Smooth muscle cell (in vitro differentiated cells): ENCODE measurements around the gene B3GLCT. TPM values are rescaled to one million over a fixed set of nuclear protein-coding genes. Genes with fewer than 3 reads are reported as not detected.
A peak's percentile ranks its signal among the peaks of the same experiment; 100 is the strongest.

Source experiments
- DNase-seq: peaks from one replicate; lab custom pipeline; 2025; ENCODE audit not compliant: unreplicated experiment; lab: John Stamatoyannopoulos, UW
- H2AFZ ChIP-seq: fragments of 200-600 bp; sonication (generic); 2 replicates; pipeline ENCODE4 v1.6.0; 2016; ENCODE audit warnings: antibody characterized with exemption, low read depth, mild to moderate bottlenecking
- H3F3A ChIP-seq: fragments of 200-600 bp; sonication (generic); 2 replicates; pipeline ENCODE4 v1.6.0; 2017; ENCODE audit warnings: antibody characterized with exemption, low read depth
- H3K27ac ChIP-seq: fragments of 200-600 bp; sonication (generic); 2 replicates; pipeline ENCODE4 v1.5.1; 2016; ENCODE audit warnings: low read depth, mild to moderate bottlenecking
- H3K27me3 ChIP-seq: fragments of 200-600 bp; sonication (generic); 2 replicates; pipeline ENCODE4 v1.6.1; 2016; ENCODE audit warnings: low read depth, mild to moderate bottlenecking
- H3K36me3 ChIP-seq: fragments of 200-600 bp; sonication (generic); 2 replicates; pipeline ENCODE4 v1.5.1; 2016; ENCODE audit warnings: low read depth
- H3K4me1 ChIP-seq: fragments of 200-600 bp; sonication (generic); 2 replicates; pipeline ENCODE4 v1.5.1; 2016; ENCODE audit warnings: low read depth
- H3K4me2 ChIP-seq: fragments of 200-600 bp; sonication (generic); 2 replicates; pipeline ENCODE4 v1.6.0; 2016; ENCODE audit warnings: mild to moderate bottlenecking
- H3K4me3 ChIP-seq: fragments of 200-600 bp; sonication (generic); 2 replicates; pipeline ENCODE4 v1.5.1; 2016; ENCODE audit warnings: mild to moderate bottlenecking
- H3K79me2 ChIP-seq: fragments of 200-600 bp; sonication (generic); 2 replicates; pipeline ENCODE4 v1.6.0; 2016; ENCODE audit warnings: low read depth, mild to moderate bottlenecking
- H3K9ac ChIP-seq: fragments of 200-600 bp; sonication (generic); 2 replicates; pipeline ENCODE4 v1.6.0; 2016; ENCODE audit warnings: low read depth
- H3K9me3 ChIP-seq: fragments of 200-600 bp; sonication (generic); replicated peaks from 2 replicates; pipeline ENCODE4 v1.5.1; 2016; ENCODE audit warnings: low read depth
- H4K20me1 ChIP-seq: fragments of 200-600 bp; sonication (generic); 2 replicates; pipeline ENCODE4 v1.6.0; 2016; ENCODE audit warnings: low read depth
- CTCF ChIP-seq: fragments of 200-600 bp; sonication (generic); IDR thresholded peaks from 2 replicates; pipeline ENCODE4 v1.5.1; 2017; ENCODE audit warnings: borderline replicate concordance, mild to moderate bottlenecking, antibody characterized with exemption; ENCODE audit not compliant: insufficient read depth, poor library complexity, severe bottlenecking
- WGBS: methylation state at CpG from one replicate; pipeline ENCODE4 v1.1.7; 2016; ENCODE audit warnings: low lambda C conversion rate; 5-methylcytosine and 5-hydroxymethylcytosine counted together
- polyA plus RNA-seq: library from polyadenylated mRNA; unstranded; fragments of >200 nt; fragmentation: Nextera tagmentation; extraction: Ambion mirVana; gene quantifications from 2 replicates; pipeline ENCODE4 v1.2.1, GENCODE V29; 2016
- total RNA-seq: library from RNA; depleted of rRNA; stranded (reverse); fragments of >200 nt; gene quantifications from 2 replicates; pipeline ENCODE4 v1.2.3, GENCODE V29; 2014

B3GLCT gene
- total and polyA plus RNA-seq, 2 experiments from 2014 or later = 8.0 to 17.7 TPM

GRCh38 chr13:31154939-31155338, 44.8 kb upstream of the B3GLCT start:
- DNase-seq = no peak
- H3K4me3 ChIP-seq = no peak overlapping the region
- no peaks in the 10 kb centered on the region for H3K27me3 ChIP-seq
- H3F3A ChIP-seq = no peaks in the 10 kb centered on the region
- H3K27ac ChIP-seq = no peak overlapping the region
- TF ChIP-seq CTCF = no peak
- peaks cover 19% of the 10 kb centered on the region for H4K20me1 ChIP-seq
- H3K9ac ChIP-seq = no peak overlapping the region
- H3K36me3 ChIP-seq = peaks cover 67% of the 10 kb centered on the region
- 98% methylated on average over 2 of the region's 2 CpGs for WGBS
- peaks cover 7% of the 10 kb centered on the region for H3K4me1 ChIP-seq
- no peaks in the 10 kb centered on the region for H3K9me3 ChIP-seq
- H3K79me2 ChIP-seq = peaks cover 46% of the 10 kb centered on the region
- H2AFZ ChIP-seq = no peak overlapping the region
- H3K4me2 ChIP-seq = no peak overlapping the region

GRCh38 chr13:31159306-31159705, 40.5 kb upstream of the B3GLCT start:
- Histone ChIP-seq H3F3A (no peaks in the 10 kb centered on the region), H3K36me3 (peaks cover 28% of the 10 kb centered on the region), H3K27ac (no peak overlapping the region), H4K20me1 (peaks cover 17% of the 10 kb centered on the region), H3K9ac (no peak overlapping the region), H3K9me3 (no peaks in the 10 kb centered on the region), H3K4me1 (peaks cover 20% of the 10 kb centered on the region), H3K27me3 (no peaks in the 10 kb centered on the region), H3K4me3 (peak overlapping the region; percentile 81), H3K79me2 (peaks cover 55% of the 10 kb centered on the region), H2AFZ (no peak overlapping the region), H3K4me2 (peak overlapping the region; percentile 96)
- DNase-seq = no peak
- 79% methylated on average over 4 of the region's 4 CpGs for WGBS
- TF ChIP-seq CTCF = no peak

- H3K79me2 ChIP-seq = peaks cover 45% of the 10 kb centered on the region
- under 1% methylated on average over 51 of the region's 51 CpGs for WGBS
These were observed 38.8 kb upstream of the B3GLCT start for GRCh38 chr13:31160857-31161556.

More at GRCh38 chr13:31160857-31161556, 38.8 kb upstream of the B3GLCT start:
- TF ChIP-seq CTCF = no peak
- Histone ChIP-seq H2AFZ (peak overlapping the region; percentile 97), H3K4me1 (peaks cover 20% of the 10 kb centered on the region), H3K4me2 (peak overlapping the region; percentile 96), H3K27me3 (no peaks in the 10 kb centered on the region), H3K9me3 (no peaks in the 10 kb centered on the region), H3K27ac (peak overlapping the region; percentile 90), H3K9ac (peak overlapping the region; percentile 85), H3F3A (no peaks in the 10 kb centered on the region), H4K20me1 (peaks cover 17% of the 10 kb centered on the region), H3K36me3 (peaks cover 15% of the 10 kb centered on the region), H3K4me3 (peak overlapping the region; percentile 81)
- DNase-seq = peak; percentile 44
